Measurements from ENCODE around the gene FLOT2. TPM values are rescaled to one million over a fixed set of nuclear protein-coding genes. Genes with fewer than 3 reads are reported as not detected.
A peak's percentile ranks its signal among the peaks of the same experiment; 100 is the strongest.

The FLOT2 gene
- total RNA-seq, 1 donor from 2014 or later: 84.0 TPM

- H3K9me3 Mint-ChIP-seq: peaks cover 3% of the 10 kb centered on the region
- H3K4me1 Mint-ChIP-seq: peaks cover 47% of the 10 kb centered on the region
- H3K36me3 Mint-ChIP-seq: peaks cover 18% of the 10 kb centered on the region
- Histone ChIP-seq H3K4me1 (peaks cover 13% of the 10 kb centered on the region), H3K9me3 (ENCODE audit: low read depth) (no peaks in the 10 kb centered on the region), H3K4me3 (no peak overlapping the region), H4K20me1 (ENCODE audit: low read depth) (peaks cover 35% of the 10 kb centered on the region), H3K27ac (no peak overlapping the region), H3K27me3 (no peaks in the 10 kb centered on the region), H3K9ac (no peak overlapping the region), H3F3A (ENCODE audit: low read depth) (peaks cover 57% of the 10 kb centered on the region), H3K4me2 (no peak overlapping the region), H3K79me2 (ENCODE audit: low read depth) (peaks cover 48% of the 10 kb centered on the region), H3K36me3 (no peaks in the 10 kb centered on the region), H2AFZ (replicated peaks) (no peak overlapping the region)
- H3K27me3 Mint-ChIP-seq (ENCODE audit: insufficient read depth, low read depth): no peaks in the 10 kb centered on the region
- no peak overlapping the region for H3K27ac Mint-ChIP-seq
- peak overlapping the region; percentile 96 for H3K4me3 Mint-ChIP-seq
- no peak for TF ChIP-seq CTCF (IDR thresholded peaks at IDR 0.05)
- no peak for TF ChIP-seq EZH2 (IDR thresholded peaks at IDR 0.05)
- TF ChIP-seq EZH2phosphoT487 (IDR thresholded peaks at IDR 0.05): no peak
- no peak for DNase-seq (ENCODE audit: low spot score)
These were observed 1.0 kb upstream of the FLOT2 start for GRCh38 chr17:28898527-28898955.

DNA sequence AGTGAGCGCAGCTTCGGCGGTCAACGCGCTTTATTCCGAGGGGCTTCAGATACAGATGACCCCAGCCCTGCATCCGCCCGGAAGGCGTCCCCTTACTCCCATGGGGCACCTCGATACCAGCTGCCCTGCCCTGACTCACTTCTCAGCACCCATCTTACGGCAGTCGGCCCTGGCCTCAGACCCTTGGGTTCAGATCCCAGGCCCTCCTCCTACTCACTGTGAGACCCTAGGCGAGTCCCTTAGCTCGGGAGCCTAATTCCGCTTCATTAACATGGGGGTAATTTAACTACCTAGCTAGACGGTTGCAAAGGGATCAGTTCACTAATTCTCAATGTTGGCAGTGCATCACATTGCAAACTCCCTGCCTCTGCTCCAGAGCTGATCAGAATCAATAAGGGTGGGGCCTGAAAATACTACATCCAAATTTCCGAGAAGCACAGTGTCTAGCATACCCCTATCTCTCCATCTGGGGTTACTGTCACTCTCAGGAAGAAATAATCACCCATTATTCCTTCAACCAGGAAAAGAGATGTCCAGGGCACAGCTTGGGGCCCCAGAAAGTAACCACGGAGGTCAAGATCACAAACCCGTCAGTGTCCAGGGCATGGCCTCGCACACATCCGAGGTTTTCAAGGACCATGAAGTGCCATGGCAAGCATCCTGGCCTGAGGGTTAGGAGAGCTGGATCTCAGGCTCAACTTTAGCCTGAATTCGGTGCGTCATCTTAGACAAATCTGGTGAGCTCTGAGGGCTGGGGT is 415 bp upstream of the FLOT2 start:
- H3K79me2 ChIP-seq (ENCODE audit: low read depth): peaks cover 54% of the 10 kb centered on the region
- H3K27me3 Mint-ChIP-seq (ENCODE audit: insufficient read depth, low read depth): no peaks in the 10 kb centered on the region
- H3K27ac Mint-ChIP-seq: peak overlapping the region; percentile 94
- peaks cover 13% of the 10 kb centered on the region for H3K4me1 ChIP-seq
- no peaks in the 10 kb centered on the region for H3K9me3 ChIP-seq (ENCODE audit: low read depth)
- peaks cover 3% of the 10 kb centered on the region for H3K9me3 Mint-ChIP-seq
- no peak overlapping the region for H3K27ac ChIP-seq
- H3K4me1 Mint-ChIP-seq: peaks cover 48% of the 10 kb centered on the region
- peaks cover 19% of the 10 kb centered on the region for H3K36me3 Mint-ChIP-seq
- no peak overlapping the region for H3K9ac ChIP-seq
- no peaks in the 10 kb centered on the region for H3K27me3 ChIP-seq
- DNase-seq (ENCODE audit: low spot score): no peak
- peaks cover 41% of the 10 kb centered on the region for H4K20me1 ChIP-seq (ENCODE audit: low read depth)
- peaks cover 52% of the 10 kb centered on the region for H3F3A ChIP-seq (ENCODE audit: low read depth)
- H3K4me2 ChIP-seq: peak overlapping the region; percentile 96
- H2AFZ ChIP-seq (replicated peaks): peak overlapping the region; percentile 75
- H3K36me3 ChIP-seq: no peaks in the 10 kb centered on the region
- H3K4me3 ChIP-seq: peak overlapping the region; percentile 96
- TF ChIP-seq CTCF (IDR thresholded peaks at IDR 0.05): no peak
- no peak for TF ChIP-seq EZH2phosphoT487 (IDR thresholded peaks at IDR 0.05)
- no peak for TF ChIP-seq EZH2 (IDR thresholded peaks at IDR 0.05)
- H3K4me3 Mint-ChIP-seq: peak overlapping the region; percentile 96

- TF ChIP-seq CTCF (IDR thresholded peaks at IDR 0.05) (no peak), EZH2phosphoT487 (IDR thresholded peaks at IDR 0.05) (no peak), EZH2 (IDR thresholded peaks at IDR 0.05) (no peak)
- H3K27ac ChIP-seq: no peak overlapping the region
- DNase-seq (ENCODE audit: low spot score): no peak
- Mint-ChIP-seq H3K9me3 (peaks cover 3% of the 10 kb centered on the region), H3K27me3 (ENCODE audit: insufficient read depth, low read depth) (no peaks in the 10 kb centered on the region), H3K36me3 (peaks cover 17% of the 10 kb centered on the region), H3K4me1 (peaks cover 51% of the 10 kb centered on the region), H3K4me3 (peak overlapping the region; percentile 96), H3K27ac (no peak overlapping the region)
- H3K4me1 ChIP-seq: peaks cover 13% of the 10 kb centered on the region
- peaks cover 46% of the 10 kb centered on the region for H4K20me1 ChIP-seq (ENCODE audit: low read depth)
- no peaks in the 10 kb centered on the region for H3K27me3 ChIP-seq
- peak overlapping the region; percentile 96 for H3K4me3 ChIP-seq
- peak overlapping the region; percentile 96 for H3K4me2 ChIP-seq
- H3F3A ChIP-seq (ENCODE audit: low read depth): peaks cover 40% of the 10 kb centered on the region
- no peaks in the 10 kb centered on the region for H3K36me3 ChIP-seq
- H3K79me2 ChIP-seq (ENCODE audit: low read depth): peaks cover 55% of the 10 kb centered on the region
- peak overlapping the region; percentile 76 for H3K9ac ChIP-seq
- no peaks in the 10 kb centered on the region for H3K9me3 ChIP-seq (ENCODE audit: low read depth)
- no peak overlapping the region for H2AFZ ChIP-seq (replicated peaks)
These were observed 1.0 kb downstream of the FLOT2 start for GRCh38 chr17:28896491-28896883.

Measured in neural progenitor cell (in vitro differentiated cells).